ENCODE data around the gene VAPA.

Gene VAPA

GRCh38 chr18:9994026-9994570, 80.3 kb downstream of the VAPA start:
- Histone ChIP-seq H3K27ac (ENCODE audit: low read depth, low read length) (no peak overlapping the region), H3K4me3 (ENCODE audit: low read length) (no peak overlapping the region), H3K27me3 (ENCODE audit: control insufficient read depth, insufficient read depth, low read length) (no peaks in the 10 kb centered on the region), H3K9ac (ENCODE audit: low read length) (no peak overlapping the region), H3K4me1 (ENCODE audit: control insufficient read depth, insufficient read depth, low read length) (no peaks in the 10 kb centered on the region), H3K36me3 (ENCODE audit: control insufficient read depth, insufficient read depth, low read length) (no peaks in the 10 kb centered on the region)

DNA sequence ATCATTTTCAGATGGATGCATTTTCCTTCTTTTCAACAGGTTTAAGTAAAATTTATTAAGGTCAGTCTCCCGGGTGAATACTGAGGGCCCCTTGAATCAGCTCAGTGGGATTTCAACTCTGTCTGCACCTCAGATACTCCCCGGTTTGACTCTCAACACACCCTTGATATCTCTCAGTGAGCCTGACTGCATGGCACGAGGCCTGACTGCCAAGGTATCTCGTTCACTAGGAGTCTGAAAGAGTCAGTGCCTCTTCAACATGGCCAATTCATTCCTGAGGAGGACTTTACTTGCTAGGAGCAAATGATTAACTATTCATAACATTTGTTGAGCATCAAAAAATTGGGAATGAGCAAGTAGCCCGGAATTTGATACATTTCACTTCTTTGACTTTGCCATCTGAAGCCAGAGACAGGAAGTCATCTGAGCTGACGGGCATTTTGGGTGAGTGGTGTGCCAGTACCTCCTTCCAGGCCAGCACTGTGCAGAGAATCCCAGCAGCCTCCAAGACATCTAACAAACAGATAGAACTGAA, 81.0 kb downstream of the VAPA start:
- Histone ChIP-seq H3K9ac (ENCODE audit: low read length) (no peak overlapping the region), H3K27me3 (ENCODE audit: control insufficient read depth, insufficient read depth, low read length) (no peaks in the 10 kb centered on the region), H3K27ac (ENCODE audit: low read depth, low read length) (no peak overlapping the region), H3K4me3 (ENCODE audit: low read length) (no peak overlapping the region), H3K36me3 (ENCODE audit: control insufficient read depth, insufficient read depth, low read length) (no peaks in the 10 kb centered on the region), H3K4me1 (ENCODE audit: control insufficient read depth, insufficient read depth, low read length) (no peaks in the 10 kb centered on the region)

DNA sequence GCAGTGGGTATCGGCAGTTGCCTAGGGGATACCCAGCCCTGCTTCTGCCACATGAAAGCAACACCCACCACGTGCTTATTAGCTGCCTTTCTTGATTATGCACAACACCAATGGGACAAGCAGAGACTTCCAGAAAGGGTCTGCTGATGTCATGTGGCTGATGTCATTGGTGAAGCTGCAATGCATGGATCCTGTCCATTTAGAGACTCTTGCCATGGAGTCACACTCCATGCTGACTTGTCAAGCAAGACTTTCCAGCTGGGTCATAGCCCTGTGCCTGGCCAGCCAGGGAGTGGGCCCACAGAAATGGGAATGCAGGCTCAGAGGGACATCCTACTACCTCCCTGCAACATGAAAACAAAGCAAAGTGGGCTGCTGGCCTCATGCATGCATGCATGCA, 81.8 kb downstream of the VAPA start:
- Histone ChIP-seq H3K4me1 (ENCODE audit: control insufficient read depth, insufficient read depth, low read length) (no peaks in the 10 kb centered on the region), H3K36me3 (ENCODE audit: control insufficient read depth, insufficient read depth, low read length) (no peaks in the 10 kb centered on the region), H3K27me3 (ENCODE audit: control insufficient read depth, insufficient read depth, low read length) (no peaks in the 10 kb centered on the region), H3K27ac (ENCODE audit: low read depth, low read length) (no peak overlapping the region), H3K9ac (ENCODE audit: low read length) (no peak overlapping the region), H3K4me3 (ENCODE audit: low read length) (no peak overlapping the region)

DNA sequence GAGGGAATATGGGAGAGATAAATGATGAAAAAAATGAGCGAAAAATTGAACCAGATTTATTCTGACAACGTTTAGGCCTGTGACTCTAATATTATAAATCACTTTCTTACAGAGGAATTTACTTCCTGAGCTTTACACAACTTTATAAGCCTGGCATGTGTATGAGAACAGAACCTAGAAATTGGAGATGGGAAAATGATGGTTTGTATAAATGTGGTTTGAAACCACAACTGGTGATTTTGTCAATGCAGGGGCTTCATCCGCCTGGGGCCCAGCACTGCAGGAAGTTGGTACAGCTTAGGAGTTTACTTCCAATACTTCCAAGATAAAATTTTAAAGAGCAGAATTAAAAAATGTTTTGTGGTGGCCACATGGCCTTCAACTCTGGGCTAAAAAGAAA, 82.3 kb downstream of the VAPA start:
- no peaks in the 10 kb centered on the region for H3K4me1 ChIP-seq (ENCODE audit: control insufficient read depth, insufficient read depth, low read length)
- H3K27ac ChIP-seq (ENCODE audit: low read depth, low read length): no peak overlapping the region
- H3K9ac ChIP-seq (ENCODE audit: low read length): no peak overlapping the region
- no peaks in the 10 kb centered on the region for H3K36me3 ChIP-seq (ENCODE audit: control insufficient read depth, insufficient read depth, low read length)
- H3K4me3 ChIP-seq (ENCODE audit: low read length): no peak overlapping the region
- no peaks in the 10 kb centered on the region for H3K27me3 ChIP-seq (ENCODE audit: control insufficient read depth, insufficient read depth, low read length)

DNA sequence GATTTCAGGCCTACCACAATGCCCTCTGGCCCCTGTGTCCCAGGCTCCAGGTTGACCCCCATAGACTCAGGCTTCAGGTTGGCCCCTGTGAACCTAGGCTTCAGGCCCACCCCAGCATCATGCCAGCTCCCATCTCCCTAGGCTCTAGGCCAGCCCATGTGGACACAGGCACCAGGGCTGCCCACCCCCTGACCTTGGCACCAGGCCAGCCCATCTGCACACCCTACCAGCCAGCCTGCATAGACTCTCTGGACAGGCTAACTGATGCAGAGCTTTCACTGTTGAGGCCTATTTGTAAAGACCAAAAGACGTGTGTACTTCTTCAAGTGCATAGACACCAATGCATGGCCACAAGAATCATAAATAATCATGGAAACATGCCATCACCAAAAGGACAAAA, 83.9 kb downstream of the VAPA start:
- Histone ChIP-seq H3K4me3 (ENCODE audit: low read length) (no peak overlapping the region), H3K4me1 (ENCODE audit: control insufficient read depth, insufficient read depth, low read length) (no peaks in the 10 kb centered on the region), H3K9ac (ENCODE audit: low read length) (no peak overlapping the region), H3K27me3 (ENCODE audit: control insufficient read depth, insufficient read depth, low read length) (no peaks in the 10 kb centered on the region), H3K36me3 (ENCODE audit: control insufficient read depth, insufficient read depth, low read length) (no peaks in the 10 kb centered on the region), H3K27ac (ENCODE audit: low read depth, low read length) (no peak overlapping the region)

- H3K36me3 ChIP-seq (ENCODE audit: control insufficient read depth, insufficient read depth, low read length): no peaks in the 10 kb centered on the region
Measured at GRCh38 chr18:9998330-9998729, 84.5 kb downstream of the VAPA start.

DNA sequence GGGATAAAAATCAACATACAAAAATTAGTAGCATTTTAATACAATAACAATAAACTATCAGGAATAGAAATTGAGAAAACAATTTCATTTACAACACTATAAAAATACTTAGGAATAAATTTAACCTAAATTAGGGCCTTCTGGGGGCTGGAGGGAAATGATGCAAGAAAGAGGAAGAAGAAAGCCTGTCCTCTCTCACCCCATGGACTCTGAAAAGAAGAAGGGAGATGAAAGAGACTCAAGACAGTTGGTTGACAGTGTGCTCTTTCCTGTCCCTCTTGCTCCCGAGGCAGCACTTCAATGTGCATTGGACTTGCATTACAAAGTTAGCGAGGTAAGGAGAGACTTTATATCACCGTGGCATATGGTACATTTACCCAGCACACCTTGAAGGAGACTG, 88.5 kb downstream of the VAPA start:
- Histone ChIP-seq H3K4me3 (ENCODE audit: low read length) (no peak overlapping the region), H3K27me3 (ENCODE audit: control insufficient read depth, insufficient read depth, low read length) (no peaks in the 10 kb centered on the region), H3K27ac (ENCODE audit: low read depth, low read length) (no peak overlapping the region), H3K4me1 (ENCODE audit: control insufficient read depth, insufficient read depth, low read length) (no peaks in the 10 kb centered on the region), H3K36me3 (ENCODE audit: control insufficient read depth, insufficient read depth, low read length) (no peaks in the 10 kb centered on the region), H3K9ac (ENCODE audit: low read length) (no peak overlapping the region)

More at GRCh38 chr18:9998330-9998729, 84.5 kb downstream of the VAPA start:
- H3K27me3 ChIP-seq (ENCODE audit: control insufficient read depth, insufficient read depth, low read length): no peaks in the 10 kb centered on the region
- H3K4me3 ChIP-seq (ENCODE audit: low read length): no peak overlapping the region
- no peak overlapping the region for H3K9ac ChIP-seq (ENCODE audit: low read length)
- H3K4me1 ChIP-seq (ENCODE audit: control insufficient read depth, insufficient read depth, low read length): no peaks in the 10 kb centered on the region
- H3K27ac ChIP-seq (ENCODE audit: low read depth, low read length): no peak overlapping the region

DNA sequence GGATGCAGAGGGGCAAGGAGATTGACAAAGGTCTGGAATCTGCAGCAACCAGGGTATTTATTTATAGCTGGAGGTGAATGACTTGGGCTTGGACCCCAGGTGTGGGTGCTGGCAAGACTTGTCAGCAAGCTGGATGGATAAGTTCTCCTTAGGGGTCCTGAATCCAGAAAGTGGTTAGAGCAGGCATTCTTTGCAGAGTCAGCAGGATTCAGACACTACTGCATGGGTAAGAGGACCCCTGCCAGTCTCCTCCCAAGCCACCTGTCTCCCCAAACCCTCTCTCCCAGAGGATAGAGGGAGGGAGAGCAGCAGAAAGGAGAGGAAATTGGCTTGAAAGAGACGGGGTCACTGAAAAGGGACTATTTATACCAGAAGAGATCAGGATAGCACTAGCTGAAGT, 89.5 kb downstream of the VAPA start:
- Histone ChIP-seq H3K9ac (ENCODE audit: low read length) (no peak overlapping the region), H3K4me3 (ENCODE audit: low read length) (no peak overlapping the region), H3K36me3 (ENCODE audit: control insufficient read depth, insufficient read depth, low read length) (no peaks in the 10 kb centered on the region), H3K4me1 (ENCODE audit: control insufficient read depth, insufficient read depth, low read length) (no peaks in the 10 kb centered on the region), H3K27ac (ENCODE audit: low read depth, low read length) (no peak overlapping the region), H3K27me3 (ENCODE audit: control insufficient read depth, insufficient read depth, low read length) (no peaks in the 10 kb centered on the region)

DNA sequence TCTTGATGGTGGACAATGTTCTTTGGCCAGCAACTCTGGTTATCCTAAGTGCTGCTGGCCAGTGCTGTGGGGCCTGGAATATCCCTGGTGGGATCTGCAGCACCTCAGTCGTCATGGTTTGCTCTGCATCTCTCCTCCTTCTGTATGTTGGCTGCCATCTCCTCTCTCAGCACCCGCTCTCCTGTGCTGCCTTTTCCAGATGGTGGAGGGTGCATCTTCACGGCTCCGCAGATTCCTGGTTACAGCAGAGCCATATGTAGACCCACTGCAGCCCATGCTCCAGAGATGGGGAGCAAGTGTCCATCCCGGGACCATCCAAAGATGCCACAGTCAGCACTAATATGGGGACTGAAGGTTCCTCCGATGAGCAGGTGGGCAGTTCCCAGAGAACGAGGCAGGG, 90.0 kb downstream of the VAPA start:
- Histone ChIP-seq H3K27ac (ENCODE audit: low read depth, low read length) (no peak overlapping the region), H3K36me3 (ENCODE audit: control insufficient read depth, insufficient read depth, low read length) (no peaks in the 10 kb centered on the region), H3K4me3 (ENCODE audit: low read length) (no peak overlapping the region), H3K9ac (ENCODE audit: low read length) (no peak overlapping the region), H3K4me1 (ENCODE audit: control insufficient read depth, insufficient read depth, low read length) (no peaks in the 10 kb centered on the region), H3K27me3 (ENCODE audit: control insufficient read depth, insufficient read depth, low read length) (no peaks in the 10 kb centered on the region)

DNA sequence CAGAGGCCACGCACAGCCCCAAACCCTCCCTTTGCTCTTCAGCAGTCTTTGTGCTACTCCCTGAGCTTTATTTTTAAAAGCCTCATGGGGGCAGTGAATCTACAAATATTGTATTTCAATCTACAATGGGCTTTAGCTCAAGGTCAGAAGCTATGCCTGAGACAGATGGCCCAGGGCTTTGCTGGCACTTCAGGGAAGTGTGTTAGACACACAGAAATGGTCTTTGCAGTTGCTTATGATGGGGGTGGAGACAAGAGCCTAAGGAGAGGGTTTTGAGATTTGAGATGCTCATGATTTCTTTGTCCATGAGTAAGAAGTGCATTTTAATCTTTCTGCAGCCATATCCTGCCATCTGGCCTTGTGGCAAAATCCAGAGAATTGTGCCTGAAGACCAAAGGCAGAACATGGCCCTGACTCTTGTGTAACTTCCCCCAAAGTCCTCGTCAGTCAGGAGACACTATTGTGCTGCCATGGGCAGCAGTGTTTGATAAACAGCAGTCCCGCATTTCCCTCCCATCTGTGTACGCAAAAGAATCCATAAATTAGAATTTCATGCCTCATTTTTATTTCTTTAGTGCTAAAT, 92.6 kb downstream of the VAPA start:
- no peaks in the 10 kb centered on the region for H3K27me3 ChIP-seq (ENCODE audit: control insufficient read depth, insufficient read depth, low read length)
- H3K36me3 ChIP-seq (ENCODE audit: control insufficient read depth, insufficient read depth, low read length): no peaks in the 10 kb centered on the region
- H3K4me3 ChIP-seq (ENCODE audit: low read length): no peak overlapping the region
- peaks cover 18% of the 10 kb centered on the region for H3K4me1 ChIP-seq (ENCODE audit: control insufficient read depth, insufficient read depth, low read length)
- H3K9ac ChIP-seq (ENCODE audit: low read length): no peak overlapping the region
- no peak overlapping the region for H3K27ac ChIP-seq (ENCODE audit: low read depth, low read length)

- Histone ChIP-seq H3K27ac (ENCODE audit: low read depth, low read length) (no peak overlapping the region), H3K4me3 (ENCODE audit: low read length) (no peak overlapping the region), H3K9ac (ENCODE audit: low read length) (no peak overlapping the region), H3K27me3 (ENCODE audit: control insufficient read depth, insufficient read depth, low read length) (no peaks in the 10 kb centered on the region), H3K36me3 (ENCODE audit: control insufficient read depth, insufficient read depth, low read length) (no peaks in the 10 kb centered on the region), H3K4me1 (ENCODE audit: control insufficient read depth, insufficient read depth, low read length) (peaks cover 23% of the 10 kb centered on the region)
Measured at GRCh38 chr18:10008006-10008647, 94.3 kb downstream of the VAPA start.

Data from rectal smooth muscle tissue (tissue), 1 donor.